GM21737 (cell line): ENCODE results near the gene PFDN2.
A peak's percentile ranks its signal among the peaks of the same experiment; 100 is the strongest.
"Not testable (repeated sequence)": the region's sequence is repeated elsewhere in the genome, so short reads cannot be mapped to it uniquely, and the experiment has no call there.

Experiments used
- ATAC-seq: cut with Tn5 transposase; IDR thresholded peaks from one replicate; pipeline ENCODE4 v1.9.1; 2021; ENCODE audit warnings: mild to moderate bottlenecking, moderate library complexity; ENCODE audit not compliant: unreplicated experiment

PFDN2 gene

DNA sequence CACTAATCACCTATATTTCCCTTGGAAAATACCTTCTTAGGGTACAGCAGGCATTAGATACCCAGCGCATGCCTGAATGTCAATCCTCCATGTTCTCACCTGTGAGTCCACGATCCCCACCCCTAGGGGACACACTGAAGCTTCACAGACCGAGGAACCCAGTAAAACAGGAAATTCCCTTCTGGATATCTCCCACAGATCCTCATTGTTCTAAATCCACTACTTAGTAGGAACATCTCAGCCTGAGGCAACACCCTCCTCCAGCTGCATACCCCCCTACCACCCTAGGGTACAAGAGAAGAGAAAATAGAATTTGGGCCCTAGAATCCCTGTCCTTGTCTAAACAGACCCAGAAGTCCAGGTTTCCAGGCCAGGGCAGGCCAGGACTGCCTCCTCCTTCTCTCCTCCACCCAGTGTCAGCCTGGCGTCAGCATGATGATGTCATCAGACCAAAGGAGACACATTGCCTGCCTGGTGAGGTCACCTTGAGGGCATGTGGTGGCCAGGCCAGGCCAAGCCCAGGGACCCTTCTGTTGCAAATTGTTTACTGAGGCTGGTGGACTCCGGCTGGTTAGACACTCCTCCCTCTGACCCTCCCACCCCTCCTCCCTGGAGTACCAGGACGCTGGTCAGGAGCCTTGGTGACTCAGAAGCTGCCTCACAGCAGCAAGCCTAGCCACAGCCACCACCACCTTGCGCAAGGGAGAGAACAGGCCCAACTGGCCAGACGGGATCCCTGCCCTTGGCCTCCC is 34.7 kb downstream of the PFDN2 start:
- ATAC-seq = no peak

DNA sequence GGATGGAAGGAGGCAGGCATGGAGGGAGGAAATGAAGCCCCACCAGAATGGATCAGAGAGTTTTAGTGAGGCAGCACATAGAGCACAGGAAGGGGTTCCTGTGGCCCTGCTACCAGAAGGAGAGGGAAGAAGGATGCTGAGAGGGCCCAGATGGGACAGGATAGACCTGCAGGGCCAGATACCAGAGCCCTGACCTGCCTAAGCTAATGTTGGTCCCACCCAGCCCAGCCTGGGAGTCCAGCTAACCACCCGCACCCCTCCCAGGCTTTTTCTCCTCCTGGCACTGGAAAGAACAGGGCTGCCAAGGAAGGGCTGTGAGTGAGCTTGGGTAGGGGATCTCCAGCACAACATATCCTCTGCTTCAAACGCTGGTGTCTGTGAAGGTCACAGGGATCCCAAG is 35.4 kb downstream of the PFDN2 start:
- ATAC-seq = no peak

DNA sequence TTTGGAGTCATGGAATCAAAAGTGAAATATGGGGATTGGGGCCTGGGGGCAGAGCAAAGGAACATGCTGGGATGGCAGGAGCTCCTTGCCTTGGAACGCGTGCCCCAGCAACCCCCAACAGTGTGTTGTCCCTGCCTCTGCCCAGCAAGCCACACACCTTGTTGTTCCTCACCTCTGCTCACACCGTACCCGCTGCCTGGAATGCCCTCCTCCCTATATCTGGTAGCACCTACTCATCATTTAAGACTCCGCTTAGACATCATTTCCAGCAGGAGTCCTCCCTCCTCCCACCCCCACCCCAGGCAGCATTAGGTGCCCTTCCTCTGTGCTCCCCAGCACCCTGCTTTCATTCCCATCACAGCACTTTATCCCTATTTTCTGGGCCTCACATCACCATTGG is 36.3 kb downstream of the PFDN2 start:
- ATAC-seq = no peak

DNA sequence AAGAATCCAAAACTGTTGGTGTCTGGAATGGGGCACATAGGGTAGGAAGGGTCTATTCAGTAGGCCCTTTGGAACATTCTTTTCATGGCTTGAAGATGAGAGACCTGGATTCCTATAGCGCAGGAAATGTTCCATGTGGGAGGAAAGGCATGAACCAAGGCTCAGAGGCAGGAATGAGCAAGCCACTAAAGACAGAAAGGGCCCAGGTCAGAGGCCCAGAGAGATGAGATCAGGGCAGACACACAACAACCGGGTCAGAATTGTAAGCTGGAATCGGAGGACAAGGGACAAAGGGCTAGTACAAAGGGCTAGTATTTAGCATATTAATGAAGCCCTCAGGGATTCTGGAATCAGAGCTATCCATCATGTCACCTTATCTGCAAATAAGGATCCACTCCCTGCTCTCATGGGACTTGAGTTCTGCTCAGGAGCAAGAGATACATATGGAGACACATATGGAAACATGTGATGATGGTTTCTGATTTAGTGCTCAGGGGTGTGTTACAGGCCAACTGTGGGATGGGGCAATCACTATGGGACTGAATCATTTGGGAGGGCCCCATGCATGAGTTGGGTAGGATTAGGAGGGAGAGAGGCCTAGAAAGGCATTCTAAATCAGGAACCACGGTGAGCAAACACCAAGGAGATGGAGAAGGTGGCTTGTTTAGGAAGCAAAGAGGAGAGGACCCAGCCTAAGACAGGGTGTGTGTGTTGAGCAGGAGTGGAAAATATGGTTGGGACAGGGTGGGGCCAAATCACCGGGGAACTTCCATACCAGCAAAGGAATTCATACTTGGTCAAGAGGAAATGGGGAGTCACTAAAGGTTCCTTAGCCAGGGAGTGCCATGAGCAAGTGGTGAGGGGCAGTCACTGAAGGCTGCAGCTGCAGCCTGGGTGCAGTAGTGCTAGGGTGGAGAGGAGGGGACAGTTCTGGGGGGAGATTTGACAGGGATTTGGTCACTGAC is 37.1 kb downstream of the PFDN2 start:
- no peak for ATAC-seq

DNA sequence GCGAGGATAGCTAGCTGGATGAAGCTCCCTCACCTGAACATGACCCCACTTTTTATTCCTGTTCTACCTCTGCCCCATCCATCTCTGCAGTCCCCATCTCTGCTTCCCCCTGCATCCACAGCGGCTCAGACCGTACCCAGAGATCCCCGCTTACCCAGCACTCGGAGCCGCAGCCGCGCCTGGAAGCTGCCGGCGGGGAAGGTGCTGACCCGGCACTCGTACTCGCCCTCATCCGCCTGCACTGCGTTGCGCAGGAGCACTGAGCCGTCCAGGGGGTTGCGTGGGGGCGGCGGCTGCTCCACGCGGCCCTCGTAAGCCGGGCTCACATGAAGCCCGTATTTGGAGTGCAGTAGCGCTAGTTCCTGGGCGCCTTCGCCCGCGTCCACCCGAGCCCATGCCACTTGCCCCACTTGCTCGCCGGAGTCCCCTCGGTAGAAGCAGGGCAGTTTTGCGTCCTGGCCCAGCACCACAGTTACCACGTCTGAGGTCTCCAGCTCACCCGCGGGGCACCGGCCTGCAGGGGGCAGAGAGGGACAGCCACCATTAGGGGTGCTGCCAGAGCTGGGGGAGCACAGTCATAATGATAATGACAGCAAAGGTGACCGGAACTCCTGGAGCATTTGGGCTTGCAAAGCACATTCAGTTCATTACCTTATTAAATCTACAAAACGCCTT is 38.3 kb downstream of the PFDN2 start:
- no peak for ATAC-seq

DNA sequence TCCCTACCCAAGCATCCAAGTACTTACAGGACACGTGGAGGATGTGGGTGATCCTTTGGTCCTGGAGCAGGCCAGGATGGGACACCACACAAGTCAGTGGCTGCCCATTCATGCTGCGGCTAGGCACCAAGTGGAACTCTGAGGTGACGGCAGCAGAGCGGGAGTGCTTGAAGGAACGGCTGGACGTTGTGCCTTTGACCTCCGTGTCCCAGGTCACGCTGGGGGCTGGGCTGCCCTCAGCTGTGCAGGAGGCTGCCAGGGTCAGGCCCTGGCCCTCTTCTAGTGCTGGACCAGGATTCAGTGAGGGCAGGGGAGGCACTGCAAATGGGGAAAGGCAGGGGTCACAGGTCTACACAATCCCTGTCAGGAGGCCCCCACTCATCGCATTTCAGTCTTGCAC is 40.4 kb downstream of the PFDN2 start:
- no peak for ATAC-seq

DNA sequence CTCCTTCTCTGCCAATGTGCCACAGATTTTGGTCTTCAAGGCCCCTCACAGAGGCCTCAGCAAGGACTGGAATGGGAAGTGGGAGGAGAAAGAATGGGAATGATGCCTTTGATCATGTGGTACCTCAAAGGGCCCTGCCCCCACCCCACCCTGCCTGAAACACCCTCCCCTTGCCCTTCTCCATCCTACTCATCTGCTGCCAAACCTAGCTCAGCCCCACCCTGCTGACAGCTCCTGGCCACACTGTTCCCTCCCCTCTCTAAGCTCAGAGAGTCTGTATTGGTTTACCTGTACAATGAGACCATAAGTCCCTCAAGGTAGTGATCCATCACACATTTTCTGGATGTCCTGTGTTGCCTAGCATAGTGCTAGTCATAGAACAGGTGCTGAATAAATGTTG is 41.4 kb downstream of the PFDN2 start:
- ATAC-seq = no peak

DNA sequence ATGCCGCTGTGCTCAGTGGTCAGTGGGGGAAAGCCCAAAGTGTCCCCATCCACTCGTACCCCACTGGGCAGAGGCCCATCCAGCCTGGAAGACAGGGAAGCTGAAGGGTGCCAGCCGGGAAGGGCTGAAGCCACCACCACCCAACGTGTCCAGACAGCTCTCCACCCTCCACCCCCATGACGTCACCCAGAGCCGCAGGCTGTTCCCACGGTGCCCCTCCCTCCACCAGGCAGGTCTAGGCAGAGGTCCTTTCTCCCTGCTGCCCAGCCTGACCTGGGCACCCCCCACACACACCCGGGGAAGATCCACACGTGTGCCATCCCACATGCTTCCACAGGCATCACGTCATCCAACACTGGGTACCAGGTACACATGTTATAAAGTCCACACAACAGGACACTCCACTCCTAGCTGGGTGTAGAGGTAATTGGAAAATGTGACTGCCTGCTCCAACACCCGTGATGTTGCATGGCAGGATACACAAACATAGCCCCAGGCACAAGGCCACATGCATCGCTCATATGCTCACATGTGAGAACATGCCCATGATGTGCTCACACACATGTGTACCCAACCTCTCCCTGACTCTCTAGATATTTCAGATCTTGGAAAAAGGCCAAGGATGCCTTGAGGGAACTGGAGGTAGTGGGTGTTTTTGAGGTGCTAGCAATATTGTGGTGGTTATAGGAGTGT is 43.0 kb downstream of the PFDN2 start:
- no peak for ATAC-seq

DNA sequence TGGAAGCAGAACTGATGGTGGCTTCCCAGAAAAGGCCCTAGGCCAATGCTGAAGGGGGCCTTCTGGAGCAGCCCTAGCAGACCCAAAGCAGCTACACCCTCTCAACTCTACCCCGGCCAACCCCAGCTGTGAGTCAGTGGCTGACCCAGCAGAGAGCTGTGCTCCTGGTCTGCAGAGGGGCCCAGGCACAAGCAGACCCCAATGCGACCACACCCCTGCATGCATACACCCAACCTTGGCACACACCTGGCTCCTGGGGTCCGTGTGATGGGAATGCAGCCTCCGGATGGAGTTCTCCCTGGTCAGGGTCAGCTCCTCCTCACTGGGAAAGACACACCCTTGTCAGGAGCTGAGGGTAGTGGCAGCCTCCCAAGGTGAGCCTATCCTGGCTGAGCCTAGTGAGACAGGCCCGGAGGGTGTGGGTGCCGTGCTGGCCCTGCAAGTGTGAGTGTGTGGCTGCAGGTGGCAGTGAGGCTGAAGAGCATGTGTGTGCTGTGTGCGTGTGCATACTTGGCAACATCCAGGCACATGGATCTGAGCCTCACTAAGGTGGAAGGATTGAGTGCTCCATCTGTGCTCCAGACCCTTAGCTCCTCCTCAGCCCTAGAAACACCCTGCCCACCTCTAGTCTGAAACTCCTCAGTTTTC is 44.2 kb downstream of the PFDN2 start:
- no peak for ATAC-seq

DNA sequence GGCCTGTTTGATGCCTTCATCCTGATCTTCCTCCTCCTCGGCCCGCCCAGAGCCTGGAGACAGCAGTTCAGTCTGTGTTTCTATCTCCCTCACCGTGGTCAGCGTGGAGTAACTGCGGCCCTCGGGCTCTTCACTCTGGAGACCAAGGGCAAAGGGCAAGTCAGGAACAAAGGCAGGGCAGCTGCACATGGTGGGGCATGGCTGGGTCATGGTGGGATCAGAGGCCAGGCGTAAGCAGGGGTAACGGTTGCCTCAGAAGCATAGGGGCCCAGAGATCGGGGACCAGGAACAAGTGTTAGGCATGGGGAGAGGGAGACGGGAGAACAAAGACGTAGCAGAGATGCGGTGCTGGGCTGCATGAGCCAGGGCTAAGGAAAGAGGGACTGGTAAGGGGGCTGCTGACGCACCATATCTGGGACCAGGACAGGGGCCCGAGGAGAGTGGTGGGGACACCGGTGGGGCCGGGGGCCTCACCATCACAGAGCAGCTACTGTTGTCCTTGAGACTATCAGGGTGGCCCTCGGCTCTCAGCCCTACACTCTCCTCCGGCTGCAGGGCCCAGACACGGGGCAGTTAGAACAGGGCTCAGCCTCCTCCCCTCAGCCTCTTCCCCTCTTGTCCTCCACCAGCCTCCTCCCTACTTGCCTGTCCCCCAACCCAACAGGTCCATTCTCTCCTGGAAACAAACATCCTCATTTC is 44.9 kb downstream of the PFDN2 start:
- no peak for ATAC-seq

DNA sequence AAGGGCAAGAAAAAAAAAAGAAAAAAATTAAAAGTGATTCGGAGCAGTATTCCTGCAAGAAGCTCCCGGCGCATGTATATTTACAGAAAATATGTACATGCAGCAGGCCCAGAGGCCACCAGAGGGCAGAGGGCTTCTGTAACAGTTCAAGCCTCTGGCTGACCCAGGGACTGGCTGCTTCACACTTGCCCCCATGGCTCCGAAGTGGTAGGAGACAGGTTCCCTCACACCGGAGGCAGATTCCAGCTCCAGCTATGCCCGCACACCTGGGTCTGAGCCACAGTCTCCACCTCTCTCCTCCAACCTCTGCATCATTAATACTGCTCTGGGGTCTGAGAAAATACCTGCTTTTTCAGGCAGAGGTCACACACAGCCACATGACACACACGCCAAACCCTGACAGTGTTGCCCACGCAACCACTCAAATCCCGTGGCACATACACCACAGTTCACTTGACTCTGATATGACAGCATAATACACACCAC is 45.9 kb downstream of the PFDN2 start:
- no peak for ATAC-seq

DNA sequence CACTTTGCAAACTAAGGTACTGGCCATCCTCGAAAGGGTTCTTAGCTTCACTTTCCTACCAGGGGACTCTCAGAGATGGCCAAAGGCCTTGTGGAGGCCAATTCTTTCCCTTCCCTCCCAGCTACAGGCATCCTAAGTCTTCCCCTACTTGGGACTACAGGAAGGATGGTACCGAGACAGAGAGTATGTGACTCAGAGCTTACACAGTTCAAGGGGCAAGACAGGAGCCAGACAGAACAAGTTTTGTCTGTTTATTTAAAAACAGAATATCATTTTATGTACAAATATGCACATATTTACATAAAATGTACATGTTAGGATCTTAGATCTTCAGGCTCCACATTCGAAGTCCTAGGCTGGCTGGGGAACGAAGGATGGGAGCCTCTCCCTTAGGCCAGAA is 47.1 kb downstream of the PFDN2 start:
- no peak for ATAC-seq

DNA sequence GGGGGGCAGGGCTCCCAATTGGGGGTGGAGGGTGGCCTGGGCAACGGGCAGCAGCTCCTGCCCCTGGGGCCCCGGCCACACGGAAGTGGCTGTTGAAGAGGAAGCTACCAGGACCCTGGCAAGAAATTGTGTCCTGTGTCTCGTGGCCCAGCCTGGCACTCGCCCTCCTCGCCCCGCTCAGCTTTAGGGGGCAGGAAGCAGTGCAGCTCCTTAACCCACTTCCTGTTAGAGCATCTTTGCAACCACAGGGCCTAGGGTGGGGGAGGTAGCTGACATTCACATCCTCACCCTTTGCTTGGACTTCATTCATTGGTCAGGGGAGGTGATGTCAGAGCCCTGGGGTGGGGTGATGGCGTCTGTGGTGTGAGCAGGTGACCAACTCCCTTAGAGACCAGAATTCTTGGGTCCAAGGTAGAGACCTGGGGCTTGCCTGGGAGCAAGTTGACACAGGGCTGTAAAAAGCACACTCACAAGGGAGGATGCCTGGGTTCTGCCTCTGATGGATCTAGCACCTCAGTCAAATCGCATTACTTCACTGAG is 48.0 kb downstream of the PFDN2 start, which contains the start of gene ARHGAP30:
Gene ARHGAP30 (minus strand): TSS at position 161 of the 540 bp plus-strand sequence. CDS start 267 bp downstream, outside the sequence.
- ATAC-seq = peak; percentile 81

DNA sequence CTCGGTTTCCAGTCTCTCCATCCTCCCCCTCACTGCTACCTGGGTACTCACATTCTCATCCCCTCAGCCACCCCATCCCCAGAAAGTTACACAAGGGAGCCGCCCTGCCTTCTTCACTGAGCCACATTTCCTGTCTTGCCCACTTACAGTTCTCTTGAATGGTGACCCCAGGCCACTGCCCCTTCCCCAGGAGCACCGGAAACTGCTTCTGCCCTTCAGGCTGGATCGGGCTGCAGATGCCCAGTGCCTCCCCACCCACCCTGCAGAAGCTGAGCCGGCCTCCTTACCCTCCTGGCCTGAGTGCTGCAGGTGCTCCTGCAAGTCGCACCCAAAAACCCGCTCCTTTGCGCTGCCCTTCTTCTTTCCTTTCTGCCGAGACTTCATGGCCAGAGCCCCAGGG is 48.6 kb downstream of the PFDN2 start:
- peak; percentile 3 for ATAC-seq

DNA sequence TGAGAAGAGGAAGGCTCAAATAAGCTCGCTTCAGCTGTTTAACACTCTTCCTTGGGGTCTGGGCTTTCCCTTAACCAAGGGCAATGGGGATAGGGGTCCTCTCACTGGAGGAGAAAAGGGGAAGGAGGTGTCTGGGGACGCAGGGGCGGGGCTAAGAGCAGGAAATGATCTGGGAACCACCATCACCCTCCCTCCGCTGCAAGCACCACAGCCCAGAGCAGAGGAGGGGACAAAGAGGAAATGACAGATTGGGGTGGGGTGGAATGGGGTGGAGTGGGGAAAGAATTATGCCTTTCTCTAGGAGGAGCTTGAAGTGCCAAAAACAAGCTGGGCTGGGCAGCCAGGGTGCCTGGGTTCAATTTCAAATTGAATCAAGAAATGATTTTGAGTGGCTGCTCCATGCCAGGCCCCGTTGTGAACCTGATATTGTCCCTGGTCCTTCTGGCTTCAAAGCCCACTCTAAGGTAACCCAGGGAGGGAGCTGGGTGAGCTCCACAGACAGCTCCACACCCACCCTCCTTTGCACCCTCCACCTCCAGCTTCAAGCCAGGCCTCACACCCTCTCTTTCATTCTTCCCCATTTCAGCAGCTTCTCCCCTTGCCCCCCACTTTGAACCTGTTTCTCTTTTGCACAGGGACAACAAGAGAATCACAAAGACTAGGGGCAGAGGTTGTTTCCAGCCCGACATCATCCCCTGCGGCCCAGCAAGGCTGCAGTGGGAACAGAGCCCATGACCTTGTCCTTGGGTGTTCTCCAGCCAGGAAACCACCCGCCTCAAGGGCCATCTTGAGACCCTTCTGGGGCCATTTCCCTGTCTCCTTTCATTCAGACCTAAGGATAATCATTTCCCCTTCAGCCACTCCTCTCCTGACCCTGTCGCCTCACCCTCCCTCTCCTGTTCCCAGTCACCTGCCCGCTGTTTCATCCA is 49.3 kb downstream of the PFDN2 start:
- peak; percentile 51 for ATAC-seq

DNA sequence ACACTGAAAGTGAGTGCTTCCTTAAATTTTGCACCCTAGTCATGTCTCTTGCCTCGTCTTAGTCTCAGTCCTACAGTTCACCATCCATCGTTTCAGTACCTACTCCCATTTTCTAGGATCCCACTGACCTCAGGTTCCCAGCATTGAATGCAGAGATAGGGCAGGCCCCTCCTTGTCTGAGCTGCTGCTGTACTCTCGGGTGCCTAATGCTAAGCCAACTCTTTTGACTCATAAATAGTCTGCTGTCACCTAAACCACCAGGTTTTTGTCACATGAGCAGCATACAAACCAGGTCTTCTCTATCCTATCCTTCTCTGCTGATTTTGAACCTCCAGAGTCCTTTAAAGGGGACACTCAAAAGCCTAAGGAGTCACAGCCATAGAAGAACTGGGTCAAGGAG is 51.1 kb downstream of the PFDN2 start:
- ATAC-seq = no peak

DNA sequence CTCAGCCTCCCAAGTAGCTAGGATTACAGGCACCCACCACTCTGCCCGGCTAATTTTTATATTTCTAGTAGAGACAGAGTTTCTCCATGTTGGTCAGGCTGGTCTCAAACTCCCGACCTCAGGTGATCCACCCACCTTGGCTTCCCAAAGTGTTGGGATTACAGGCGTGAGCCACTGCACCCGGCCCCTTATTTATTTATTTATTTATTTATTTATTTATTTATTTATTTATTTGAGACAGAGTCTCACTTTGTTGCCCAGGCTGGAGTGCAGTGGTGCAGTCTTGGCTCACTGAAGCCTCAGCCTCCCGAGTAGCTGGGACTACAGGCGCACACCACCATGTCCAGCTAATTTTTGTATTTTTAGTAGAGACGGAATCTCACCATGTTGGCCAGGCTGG is 52.2 kb downstream of the PFDN2 start:
- not testable (repeated sequence) for ATAC-seq

DNA sequence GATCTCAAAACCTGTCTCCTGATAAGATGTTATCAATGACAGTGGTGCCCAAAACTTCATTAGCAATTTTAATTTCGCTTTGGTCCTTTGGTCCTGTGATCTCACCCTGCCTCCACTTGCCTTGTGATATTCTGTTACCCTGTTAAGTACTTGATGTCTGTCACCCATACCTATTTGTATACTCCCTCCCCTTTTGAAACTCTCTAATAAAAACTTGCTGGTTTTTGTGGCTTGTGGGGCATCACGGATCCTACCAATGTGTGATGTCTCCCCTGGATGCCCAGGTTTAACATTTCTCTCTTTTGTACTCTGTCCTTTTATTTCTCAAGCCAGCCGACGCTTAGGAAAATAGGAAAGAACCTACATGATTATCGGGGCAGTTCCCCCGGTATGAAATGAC is 53.9 kb downstream of the PFDN2 start:
- not testable (repeated sequence) for ATAC-seq
